Sigmoid colon (tissue), 4 donors: ENCODE data around the gene TMCC3.

Source experiments
- CTCF ChIP-seq, 4 experiments: fragments of 450-650 bp in 3 of 4; fragments of 200-600 bp in 1 of 4; IDR thresholded peaks; one replicate each; pipeline ENCODE4 v1.5.1; 2016 to 2019; ENCODE audit warnings: antibody characterized with exemption in 4 of 4, mild to moderate bottlenecking in 3 of 4, moderate library complexity in 2 of 4
- POLR2A ChIP-seq, 2 donors: fragments of 450-650 bp; IDR thresholded peaks; one replicate each; pipeline ENCODE4 v1.6.1; 2016; ENCODE audit warnings: antibody characterized with exemption in 2 of 2, mild to moderate bottlenecking in 2 of 2, moderate library complexity in 2 of 2
- POLR2AphosphoS5 ChIP-seq, 4 donors: sonication (generic); formaldehyde crosslinking; IDR thresholded peaks; one replicate each; pipeline ENCODE4 v1.6.1; 2017; ENCODE audit warnings: antibody characterized with exemption in 4 of 4

DNA sequence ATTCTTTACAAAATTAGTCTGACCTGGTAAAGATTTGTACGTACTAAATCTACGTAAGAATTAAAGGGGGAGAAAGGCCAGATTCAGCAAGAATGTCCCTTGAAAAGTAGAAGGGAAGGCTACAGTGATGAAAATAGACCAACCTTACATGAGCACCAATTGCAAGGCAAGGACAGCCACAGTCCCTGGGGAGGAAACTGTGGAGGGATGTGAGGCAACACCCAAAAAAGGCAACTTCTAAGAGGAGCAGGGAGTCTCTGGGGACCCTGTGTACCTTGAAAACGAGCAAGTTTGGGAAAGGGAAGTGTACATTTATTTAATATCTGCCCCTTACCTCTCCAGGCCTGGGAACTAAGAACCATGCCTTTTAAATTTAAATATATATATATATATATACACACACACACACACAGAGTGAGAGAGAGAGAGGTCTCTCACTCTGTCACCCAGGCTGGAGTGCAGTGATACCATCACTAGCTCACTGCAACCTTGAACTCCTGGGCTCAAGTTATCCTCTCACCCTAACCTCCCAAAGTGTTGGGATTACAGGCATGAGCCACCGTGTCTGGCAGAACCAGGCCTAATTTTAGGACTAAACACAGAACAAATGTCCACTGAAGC, 56.4 kb downstream of the TMCC3 start:
- TF ChIP-seq CTCF (IDR thresholded peaks at IDR 0.05) (no peak), POLR2A (IDR thresholded peaks at IDR 0.05) (no peak), POLR2AphosphoS5 (IDR thresholded peaks at IDR 0.05) (no peak)
